HEK293T (cell line): Measurements from ENCODE around the gene ATG9B.
A peak's percentile ranks its signal among the peaks of the same experiment; 100 is the strongest.

Experiments
- CTCF ChIA-PET: fragments of 350-600 bp; formaldehyde crosslinking; extraction: SDS; loops from one replicate; lab custom pipeline; 2021; ENCODE audit warnings: antibody characterized with exemption, inconsistent platforms; lab: Yijun Ruan, JAX
- POLR2A ChIA-PET: fragments of 350-600 bp; formaldehyde crosslinking; extraction: SDS; loops from one replicate; lab custom pipeline; 2020; ENCODE audit warnings: antibody characterized with exemption, inconsistent platforms; lab: Yijun Ruan, JAX
- DNase-seq: peaks from one replicate; pipeline ENCODE4 v3.0.0; 2012; ENCODE audit warnings: mixed read lengths; ENCODE audit errors: extremely low spot score
- ARNT ChIP-seq: fragments of 450-650 bp; IDR thresholded peaks from 2 replicates; pipeline ENCODE4 v1.6.1; 2017; ENCODE audit warnings: mild to moderate bottlenecking
- BHLHE40 ChIP-seq: fragments of 450-650 bp; IDR thresholded peaks from 2 replicates; pipeline ENCODE4 v1.6.1; 2016; ENCODE audit warnings: mild to moderate bottlenecking, moderate library complexity, borderline replicate concordance
- CTBP1 ChIP-seq: fragments of 450-650 bp; IDR thresholded peaks from 2 replicates; pipeline ENCODE4 v1.6.1; 2016; ENCODE audit warnings: borderline replicate concordance
- ELF4 ChIP-seq: fragments of 450-650 bp; IDR thresholded peaks from 2 replicates; pipeline ENCODE4 v1.6.1; 2017; ENCODE audit warnings: antibody characterized with exemption
- FOXA1 ChIP-seq: fragments of 450-650 bp; IDR thresholded peaks from 2 replicates; pipeline ENCODE4 v1.6.1; 2016; ENCODE audit warnings: mild to moderate bottlenecking
- FOXK2 ChIP-seq: fragments of 450-650 bp; IDR thresholded peaks from 2 replicates; pipeline ENCODE4 v1.6.1; 2016; ENCODE audit warnings: mild to moderate bottlenecking
- FOXM1 ChIP-seq: fragments of 450-650 bp; IDR thresholded peaks from 2 replicates; pipeline ENCODE4 v1.6.1; 2017; ENCODE audit warnings: mild to moderate bottlenecking, borderline replicate concordance
- HDGF ChIP-seq: fragments of 450-650 bp; IDR thresholded peaks from 2 replicates; pipeline ENCODE4 v1.6.1; 2017; ENCODE audit warnings: antibody characterized with exemption, borderline replicate concordance
- L3MBTL2 ChIP-seq: fragments of 450-650 bp; conservative IDR thresholded peaks from 2 replicates; pipeline ENCODE4 v1.6.1; 2016; ENCODE audit warnings: mild to moderate bottlenecking
- LEF1 ChIP-seq: fragments of 450-650 bp; IDR thresholded peaks from 2 replicates; pipeline ENCODE4 v1.6.1; 2017; ENCODE audit warnings: mild to moderate bottlenecking, borderline replicate concordance
- NFRKB ChIP-seq: fragments of 450-650 bp; IDR thresholded peaks from 2 replicates; pipeline ENCODE4 v1.6.1; 2016; ENCODE audit warnings: mild to moderate bottlenecking, moderate library complexity
- PKNOX1 ChIP-seq: fragments of 450-650 bp; IDR thresholded peaks from 2 replicates; pipeline ENCODE4 v1.6.1; 2016
- SP1 ChIP-seq: fragments of 450-650 bp; IDR thresholded peaks from 2 replicates; pipeline ENCODE4 v1.6.1; 2017
- SUZ12 ChIP-seq: fragments of 450-650 bp; IDR thresholded peaks from 2 replicates; pipeline ENCODE4 v1.6.1; 2016; ENCODE audit warnings: mild to moderate bottlenecking
- TARDBP ChIP-seq: fragments of 450-650 bp; IDR thresholded peaks from 2 replicates; pipeline ENCODE4 v1.6.1; 2016
- ZNF384 ChIP-seq: fragments of 450-650 bp; IDR thresholded peaks from 2 replicates; pipeline ENCODE4 v1.6.1; 2016

The ATG9B gene

DNA sequence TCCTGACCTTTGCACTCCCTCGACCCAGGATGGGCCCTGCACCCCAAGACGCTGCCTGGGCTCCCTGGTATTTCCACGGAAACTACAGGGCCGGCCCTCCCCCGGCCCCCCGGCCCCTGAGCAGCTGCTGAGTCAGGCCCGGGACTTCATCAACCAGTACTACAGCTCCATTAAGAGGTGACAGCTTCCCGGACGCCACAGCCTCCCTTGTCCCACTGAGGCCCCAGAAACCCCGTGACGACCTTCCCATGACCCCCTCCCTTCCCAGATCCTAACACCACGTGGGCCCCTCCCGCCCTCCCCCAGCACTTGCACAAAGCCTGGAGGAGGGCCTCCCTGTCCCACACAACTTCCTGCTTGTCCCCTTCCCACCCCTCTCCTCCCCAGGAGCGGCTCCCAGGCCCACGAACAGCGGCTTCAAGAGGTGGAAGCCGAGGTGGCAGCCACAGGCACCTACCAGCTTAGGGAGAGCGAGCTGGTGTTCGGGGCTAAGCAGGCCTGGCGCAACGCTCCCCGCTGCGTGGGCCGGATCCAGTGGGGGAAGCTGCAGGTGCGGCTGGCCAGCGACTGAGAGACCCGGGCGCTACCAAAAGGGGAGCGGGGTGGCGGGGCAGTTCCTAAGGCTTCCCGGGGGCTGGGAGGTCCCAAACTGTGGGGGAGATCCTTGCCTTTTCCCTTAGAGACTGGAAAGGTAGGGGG, 27.8 kb downstream of the ATG9B start:
- DNase-seq = no peak
- POLR2A ChIA-PET = no interaction called here
- TF ChIP-seq ZNF384 = no peak
- TF ChIP-seq SUZ12 = no peak
- no peak for TF ChIP-seq ELF4
- TF ChIP-seq FOXA1 = no peak
- TF ChIP-seq ARNT = no peak
- no peak for TF ChIP-seq L3MBTL2
- no peak for TF ChIP-seq NFRKB
- CTCF ChIA-PET = interaction anchor here (1.0 kb wide), 1 partner anchor 12 kb away, joined by 3 read pairs; no protein-coding TSS in a partner anchor

DNA sequence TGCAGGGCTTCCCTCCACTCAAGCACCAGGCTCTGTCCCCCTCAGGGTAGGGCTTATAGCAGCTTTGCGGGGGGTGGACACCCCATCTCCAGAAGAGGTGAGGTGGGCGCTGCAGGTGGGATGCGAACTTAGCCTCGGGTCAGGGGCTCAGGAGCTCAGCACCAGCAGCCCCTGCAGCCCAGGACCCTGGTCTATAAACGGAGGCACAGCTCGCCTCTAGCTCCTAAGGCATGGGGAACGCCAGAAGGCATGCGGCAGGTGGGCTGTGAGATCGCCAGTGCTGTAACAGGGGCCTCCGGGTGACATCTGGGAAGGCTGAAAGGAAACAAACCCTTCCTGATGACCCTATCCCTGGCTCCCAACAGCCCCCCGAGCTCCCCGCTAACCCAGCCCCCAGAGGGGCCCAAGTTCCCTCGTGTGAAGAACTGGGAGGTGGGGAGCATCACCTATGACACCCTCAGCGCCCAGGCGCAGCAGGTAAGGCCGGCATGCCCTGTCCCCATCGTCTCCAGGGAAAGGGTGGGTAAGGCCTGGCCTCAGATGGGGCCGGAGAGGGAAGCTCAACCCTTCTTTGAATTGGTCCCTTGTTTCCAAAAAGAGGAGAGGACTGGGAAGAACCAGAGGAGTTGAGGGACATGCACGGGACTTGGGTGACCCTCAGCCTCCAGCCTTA, 29.3 kb downstream of the ATG9B start:
- ChIA-PET POLR2A (interaction anchor here (0.8 to 0.9 kb wide), 2 partner anchors 15 to 16 kb away, joined by 3 to 4 read pairs; no protein-coding TSS in a partner anchor), CTCF (interaction anchor here (0.6 to 1.0 kb wide), 2 partner anchors 9 to 30 kb away, joined by 3 to 4 read pairs; no protein-coding TSS in a partner anchor)
- DNase-seq = no peak
- TF ChIP-seq LEF1 (no peak), SUZ12 (no peak), HDGF (no peak), L3MBTL2 (no peak), ZNF384 (no peak), TARDBP (no peak), SP1 (no peak), ARNT (no peak), NFRKB (no peak), FOXA1 (no peak), FOXM1 (no peak), BHLHE40 (no peak), ELF4 (no peak), FOXK2 (no peak), PKNOX1 (no peak), CTBP1 (no peak)

- ChIA-PET POLR2A (interaction anchor here (0.8 to 0.9 kb wide), 2 partner anchors 14 to 15 kb away, joined by 3 to 4 read pairs; no protein-coding TSS in a partner anchor), CTCF (interaction anchor here (0.6 to 1.5 kb wide), 2 partner anchors 30 to 96 kb away, joined by 3 to 5 read pairs; no protein-coding TSS in a partner anchor)
- TF ChIP-seq LEF1 = no peak
- no peak for TF ChIP-seq NFRKB
- TF ChIP-seq PKNOX1 = no peak
- no peak for TF ChIP-seq FOXM1
- TF ChIP-seq FOXK2 = no peak
- TF ChIP-seq SUZ12 = no peak
- TF ChIP-seq CTBP1 = no peak
- TF ChIP-seq FOXA1 = no peak
- no peak for TF ChIP-seq SP1
- no peak for DNase-seq
These were observed 30.0 kb downstream of the ATG9B start for GRCh38 chr7:150994141-150994837.

DNA sequence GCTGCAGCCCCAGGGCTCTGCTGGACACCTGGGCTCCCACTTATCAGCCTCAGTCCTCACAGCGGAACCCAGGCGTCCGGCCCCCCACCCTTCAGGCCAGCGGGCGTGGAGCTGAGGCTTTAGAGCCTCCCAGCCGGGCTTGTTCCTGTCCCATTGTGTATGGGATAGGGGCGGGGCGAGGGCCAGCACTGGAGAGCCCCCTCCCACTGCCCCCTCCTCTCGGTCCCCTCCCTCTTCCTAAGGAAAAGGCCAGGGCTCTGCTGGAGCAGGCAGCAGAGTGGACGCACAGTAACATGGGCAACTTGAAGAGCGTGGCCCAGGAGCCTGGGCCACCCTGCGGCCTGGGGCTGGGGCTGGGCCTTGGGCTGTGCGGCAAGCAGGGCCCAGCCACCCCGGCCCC, 30.8 kb downstream of the ATG9B start:
- CTCF ChIA-PET = interaction anchor here (1.5 kb wide), 1 partner anchor 95 kb away, joined by 5 read pairs; no protein-coding TSS in a partner anchor
- POLR2A ChIA-PET = no interaction called here
- TF ChIP-seq ARNT (no peak), FOXK2 (no peak), CTBP1 (no peak), NFRKB (no peak), SUZ12 (no peak), ZNF384 (no peak), SP1 (no peak), ELF4 (no peak), TARDBP (no peak), FOXM1 (no peak), BHLHE40 (no peak), LEF1 (no peak), HDGF (no peak), L3MBTL2 (no peak)
- no peak for DNase-seq

GRCh38 chr7:150992833-150993302, 31.4 kb downstream of the ATG9B start:
- ChIA-PET CTCF (interaction anchor here (0.7 to 1.5 kb wide), 3 partner anchors 30 to 95 kb away, joined by 3 to 5 read pairs (median 4); no protein-coding TSS in a partner anchor), POLR2A (no interaction called here)
- TF ChIP-seq FOXM1 (no peak), PKNOX1 (no peak), ZNF384 (no peak), FOXA1 (no peak), ARNT (no peak), HDGF (no peak), SP1 (no peak), NFRKB (no peak), CTBP1 (no peak), FOXK2 (no peak), SUZ12 (peak; percentile 92), LEF1 (no peak), ELF4 (no peak; the same call in 1 of the 2 replicates), L3MBTL2 (peak; percentile 72)
- peak; percentile 80 for DNase-seq
